Measurements from ENCODE around the gene C6orf120.

C6orf120 gene

GRCh38 chr6:169725125-169726048 is 23.5 kb downstream of the C6orf120 start:
- DNase-seq (ENCODE audit: low read depth), result no peak

GRCh38 chr6:169726049-169726400 is 24.1 kb downstream of the C6orf120 start:
- no peak for DNase-seq (ENCODE audit: low read depth)

DNA sequence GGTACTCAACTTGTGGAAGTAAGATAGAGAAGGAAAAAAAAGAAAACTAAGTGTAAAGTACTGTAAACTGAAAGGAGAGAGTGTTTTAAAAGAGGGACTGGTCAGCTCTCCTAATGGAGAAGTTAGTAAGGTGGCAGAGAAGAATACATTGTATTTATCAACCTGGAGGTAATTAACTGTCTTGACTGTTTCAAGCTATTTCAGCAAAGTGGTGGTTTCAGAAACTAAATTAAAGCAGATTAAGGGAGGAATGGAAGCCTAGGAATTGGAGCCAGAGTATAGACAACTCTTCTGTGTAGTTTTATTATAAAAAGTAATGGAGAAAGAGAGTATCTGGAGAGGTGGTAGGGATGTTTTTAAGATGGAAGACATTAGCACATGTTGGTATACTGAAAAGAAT is 25.0 kb downstream of the C6orf120 start:
- no peak for DNase-seq (ENCODE audit: low read depth)

DNA sequence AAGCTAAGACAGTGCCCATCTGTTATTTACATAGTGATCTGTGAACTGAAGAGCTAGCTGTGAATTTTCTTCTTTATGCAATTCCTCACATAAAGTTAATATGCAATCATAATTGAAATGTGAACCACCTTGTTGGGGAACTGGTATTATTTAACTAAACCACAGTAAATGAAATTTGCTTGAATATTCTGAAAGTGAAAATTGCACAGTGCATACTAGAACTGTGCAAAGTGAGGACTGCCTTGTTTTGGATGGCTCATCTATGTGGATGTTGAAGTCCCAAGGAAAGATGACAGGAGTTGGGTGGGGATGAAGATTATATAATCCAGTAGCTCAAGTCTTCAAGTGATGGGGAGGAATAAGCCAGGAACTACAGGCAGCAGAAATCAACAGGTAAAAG is 28.0 kb downstream of the C6orf120 start:
- DNase-seq (ENCODE audit: low read depth), result no peak

DNA sequence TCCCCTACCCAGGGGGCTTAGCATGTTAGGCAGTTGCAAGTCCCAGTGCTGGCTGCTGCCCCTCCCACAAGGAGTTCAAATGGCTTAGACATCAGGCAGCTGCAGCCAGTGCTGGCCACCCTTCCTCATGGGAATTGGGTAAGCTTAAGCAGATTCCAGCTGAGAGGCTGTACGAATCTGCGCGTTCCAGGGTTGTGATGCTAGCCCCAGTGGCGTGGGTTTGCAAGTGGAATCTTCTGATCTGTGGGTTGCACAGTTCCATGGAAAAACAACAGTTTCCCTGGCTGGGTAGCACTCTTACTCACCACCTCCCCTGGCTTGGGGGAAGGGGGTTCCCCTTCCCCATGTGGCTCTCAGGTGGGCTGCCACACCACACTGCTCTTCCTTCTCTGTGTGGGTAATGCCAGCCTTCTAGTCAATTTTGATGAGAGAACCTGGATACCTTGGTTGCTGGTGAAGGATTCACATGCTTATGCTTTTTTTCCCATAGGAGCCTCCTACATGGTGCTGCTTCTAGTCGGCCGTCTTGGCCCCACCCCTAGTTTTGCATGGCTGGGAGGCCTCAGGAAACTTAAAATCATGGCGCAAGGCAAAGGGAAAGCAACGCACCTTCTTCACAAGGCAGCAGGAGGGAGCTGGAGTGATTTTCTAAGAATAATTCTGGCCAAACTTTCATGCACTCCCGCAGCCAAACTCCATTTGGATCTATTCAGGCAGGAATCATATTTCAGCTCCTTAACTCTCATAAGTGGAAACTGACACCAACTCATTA is 36.5 kb downstream of the C6orf120 start:
- no peak for DNase-seq (ENCODE audit: low read depth)

DNA sequence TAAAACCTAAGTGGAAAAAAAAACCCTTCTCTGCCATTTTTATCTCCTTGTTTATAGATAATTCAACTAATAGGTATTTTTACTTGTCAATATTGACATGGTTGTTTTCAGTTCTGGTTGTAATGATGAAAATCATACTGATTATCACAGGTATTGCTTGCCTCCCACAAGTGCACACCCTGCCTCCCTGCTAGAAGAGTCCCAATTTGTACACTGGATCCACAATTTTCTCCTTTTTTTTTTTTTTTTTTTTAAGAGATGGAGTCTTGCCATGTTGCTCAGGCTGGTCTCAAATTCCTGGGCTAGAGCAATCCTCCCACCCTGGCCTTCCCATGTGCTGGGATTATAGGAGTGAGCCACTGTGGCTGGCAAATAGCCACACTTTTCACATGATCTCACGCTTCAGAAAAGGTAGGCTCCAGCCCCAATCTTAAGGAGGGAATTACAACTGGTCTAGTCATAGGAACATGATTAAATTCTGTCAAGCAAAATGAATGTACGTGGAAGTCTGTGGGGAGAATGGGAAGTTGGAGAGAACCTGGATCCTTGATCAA is 37.1 kb downstream of the C6orf120 start:
- DNase-seq (ENCODE audit: low read depth), result no peak

DNA sequence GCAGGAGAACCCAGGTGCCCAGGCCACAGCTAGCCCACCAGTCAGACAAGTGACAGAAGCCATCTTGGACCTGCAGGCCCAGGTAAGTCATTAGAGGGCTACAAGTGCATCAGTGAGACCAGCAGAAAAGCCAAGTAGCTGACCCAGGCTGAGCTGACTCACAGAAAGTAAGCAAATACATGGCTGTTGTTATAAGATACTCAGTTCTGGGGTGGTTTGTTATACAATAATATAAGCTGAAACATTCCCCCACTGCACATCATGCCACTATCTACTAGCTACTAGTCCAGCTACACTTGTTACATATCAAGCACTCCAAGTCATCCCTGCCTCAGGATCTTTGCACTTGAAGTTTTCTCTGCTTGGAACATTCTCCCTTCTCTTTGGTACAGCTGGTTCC is 39.4 kb downstream of the C6orf120 start:
- DNase-seq (ENCODE audit: low read depth), result no peak

GRCh38 chr6:169745405-169745804 is 43.5 kb downstream of the C6orf120 start:
- DNase-seq (ENCODE audit: low read depth), result no peak

DNA sequence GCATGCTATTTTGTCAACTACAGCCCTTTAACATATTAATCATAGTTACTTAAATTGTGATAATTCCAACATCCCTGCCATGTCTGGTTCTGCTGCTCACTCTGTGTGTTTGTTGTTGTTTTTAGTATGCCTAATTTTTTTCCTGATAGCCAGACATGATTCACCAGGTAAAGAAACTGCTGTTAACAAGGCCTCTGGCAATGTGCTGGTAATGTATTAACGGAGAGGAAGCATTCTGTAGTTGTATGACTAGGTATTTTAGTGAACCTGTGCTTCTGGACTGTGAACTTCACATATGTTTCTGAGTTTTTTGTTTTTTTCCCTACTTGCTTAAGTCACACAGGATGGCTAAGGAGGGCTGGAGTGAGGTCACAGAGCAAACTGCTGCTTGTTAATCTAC is 44.6 kb downstream of the C6orf120 start:
- no peak for DNase-seq (ENCODE audit: low read depth)

GRCh38 chr6:169751242-169752073 is 49.5 kb downstream of the C6orf120 start, which contains the start of the genes DYNLT2 and ERMARD:
DYNLT2 (minus strand) TSS chr6:169751572; CDS start chr6:169751458, 114 bp downstream.
ERMARD (plus strand) TSS chr6:169751622; CDS start chr6:169751658, 36 bp downstream.
- DNase-seq (ENCODE audit: low read depth), result peak; percentile 91

DNA sequence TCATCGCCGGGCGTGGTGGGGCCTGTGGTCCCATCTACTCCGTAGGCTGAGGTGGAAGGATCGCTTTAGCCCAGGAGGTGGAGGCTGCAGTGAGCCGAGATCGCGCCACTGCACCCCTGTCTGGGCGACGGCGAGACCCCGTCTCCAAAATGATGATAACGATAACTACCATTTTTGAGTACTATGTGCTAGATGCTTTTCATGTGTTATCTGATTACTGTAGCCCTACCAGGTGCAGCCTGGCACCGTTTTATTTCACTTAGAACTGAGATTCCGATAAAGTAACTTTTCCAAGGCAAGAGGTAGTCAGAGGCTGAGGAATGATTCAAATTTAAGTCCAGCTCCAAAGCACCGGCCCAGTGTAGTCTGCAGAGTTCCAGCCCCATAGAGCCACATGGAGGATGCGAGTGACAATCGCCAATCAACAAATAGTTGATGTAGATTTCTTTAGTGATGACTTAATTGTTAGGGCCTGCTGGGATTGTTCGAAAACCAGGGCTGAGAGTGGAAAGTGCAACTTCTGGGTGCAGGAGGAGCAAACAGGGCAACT is 50.2 kb downstream of the C6orf120 start:
- DNase-seq (ENCODE audit: low read depth), result no peak
